ENCODE measurements around the gene PLCG1.

Gene PLCG1

DNA sequence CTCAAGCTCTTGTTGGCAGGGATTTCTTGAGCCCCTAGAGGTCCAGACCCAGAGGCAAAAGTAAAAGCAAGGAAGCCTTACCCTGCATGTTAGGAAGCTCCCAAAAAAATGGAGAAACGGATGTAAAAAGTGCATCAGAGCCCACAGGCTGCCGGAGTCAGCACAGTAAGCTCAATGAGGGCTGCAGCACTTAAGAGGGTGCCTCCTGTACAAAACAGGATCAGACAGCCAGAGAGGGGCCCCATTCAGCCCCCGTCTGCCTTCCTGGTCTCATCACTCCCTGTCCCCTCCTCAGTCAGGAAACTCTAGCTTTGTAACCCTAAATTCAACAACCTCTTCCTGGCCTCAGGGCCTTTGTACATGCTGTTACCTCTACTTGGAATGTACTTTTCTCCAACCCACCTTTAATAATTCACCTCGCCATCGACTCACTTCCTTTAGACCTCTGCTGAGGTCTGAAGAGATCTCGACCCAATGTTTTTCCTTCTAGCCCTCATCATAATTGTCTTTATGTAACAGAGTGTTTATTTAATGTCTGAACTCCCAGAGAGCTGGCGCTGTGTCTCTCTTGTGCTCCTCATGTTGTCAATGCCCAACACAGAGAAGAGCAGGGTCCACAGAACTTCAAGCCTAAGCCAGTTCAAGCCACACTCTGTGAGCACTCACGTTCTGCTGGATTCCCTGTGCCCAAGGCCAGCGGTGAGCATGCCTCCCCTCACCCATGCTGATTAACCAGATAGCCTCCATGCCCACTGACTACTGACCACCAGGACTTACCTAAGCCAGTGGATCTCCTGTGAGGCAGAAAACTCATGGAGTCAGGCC lies 2.8 kb upstream of the PLCG1 start:
- TF ChIP-seq, protein P1, sequence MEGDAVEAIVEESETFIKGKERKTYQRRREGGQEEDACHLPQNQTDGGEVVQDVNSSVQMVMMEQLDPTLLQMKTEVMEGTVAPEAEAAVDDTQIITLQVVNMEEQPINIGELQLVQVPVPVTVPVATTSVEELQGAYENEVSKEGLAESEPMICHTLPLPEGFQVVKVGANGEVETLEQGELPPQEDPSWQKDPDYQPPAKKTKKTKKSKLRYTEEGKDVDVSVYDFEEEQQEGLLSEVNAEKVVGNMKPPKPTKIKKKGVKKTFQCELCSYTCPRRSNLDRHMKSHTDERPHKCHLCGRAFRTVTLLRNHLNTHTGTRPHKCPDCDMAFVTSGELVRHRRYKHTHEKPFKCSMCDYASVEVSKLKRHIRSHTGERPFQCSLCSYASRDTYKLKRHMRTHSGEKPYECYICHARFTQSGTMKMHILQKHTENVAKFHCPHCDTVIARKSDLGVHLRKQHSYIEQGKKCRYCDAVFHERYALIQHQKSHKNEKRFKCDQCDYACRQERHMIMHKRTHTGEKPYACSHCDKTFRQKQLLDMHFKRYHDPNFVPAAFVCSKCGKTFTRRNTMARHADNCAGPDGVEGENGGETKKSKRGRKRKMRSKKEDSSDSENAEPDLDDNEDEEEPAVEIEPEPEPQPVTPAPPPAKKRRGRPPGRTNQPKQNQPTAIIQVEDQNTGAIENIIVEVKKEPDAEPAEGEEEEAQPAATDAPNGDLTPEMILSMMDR (IDR thresholded peaks at IDR 0.05; ENCODE audit: low read length, missing control alignments) = no peak
- no peak overlapping the region for H3K4me3 ChIP-seq (replicated peaks; ENCODE audit: low read depth, low read length)

DNA sequence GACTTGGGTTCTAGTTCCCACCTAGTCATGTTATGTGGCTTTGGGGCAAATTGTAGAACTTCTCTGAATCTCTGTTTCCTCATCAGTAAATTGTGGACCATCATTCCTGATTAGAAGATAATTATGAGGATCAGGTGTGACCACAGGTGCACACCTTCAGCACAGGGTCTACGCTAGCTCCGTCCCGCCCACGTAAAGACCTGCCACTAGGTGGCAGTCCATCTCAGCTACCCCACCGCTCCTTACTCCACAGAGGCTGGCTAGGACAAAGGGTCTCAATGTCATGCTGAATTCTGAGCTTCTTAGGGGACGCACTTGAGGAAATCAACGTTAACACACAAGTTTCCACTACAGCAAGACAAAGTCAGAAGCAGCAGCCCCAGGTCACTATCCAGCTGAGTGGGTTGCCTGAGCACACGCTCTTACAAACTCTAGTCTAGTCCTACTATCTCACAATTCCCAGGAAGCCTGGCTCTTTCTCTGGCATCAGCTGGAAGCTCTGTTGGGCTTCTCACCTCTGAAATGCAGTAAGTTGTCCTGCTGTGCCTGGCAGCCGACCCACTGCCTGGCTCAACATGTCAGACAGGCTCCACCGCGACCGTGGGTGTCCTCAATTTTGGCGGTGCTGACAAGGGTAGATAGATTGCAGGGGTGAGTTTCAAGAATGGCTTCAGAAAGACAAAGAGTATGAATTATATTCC lies 2.0 kb upstream of the PLCG1 start:
- DNase-seq (ENCODE audit: low read depth) = peak; percentile 46
- TF ChIP-seq, protein P1 (IDR thresholded peaks at IDR 0.05; ENCODE audit: low read length, missing control alignments) = peak; percentile 83
- H3K4me3 ChIP-seq (replicated peaks; ENCODE audit: low read depth, low read length) = no peak overlapping the region

More for the DNA sequence above, 2.8 kb upstream of the PLCG1 start:
- DNase-seq (ENCODE audit: low read depth) = no peak

DNA sequence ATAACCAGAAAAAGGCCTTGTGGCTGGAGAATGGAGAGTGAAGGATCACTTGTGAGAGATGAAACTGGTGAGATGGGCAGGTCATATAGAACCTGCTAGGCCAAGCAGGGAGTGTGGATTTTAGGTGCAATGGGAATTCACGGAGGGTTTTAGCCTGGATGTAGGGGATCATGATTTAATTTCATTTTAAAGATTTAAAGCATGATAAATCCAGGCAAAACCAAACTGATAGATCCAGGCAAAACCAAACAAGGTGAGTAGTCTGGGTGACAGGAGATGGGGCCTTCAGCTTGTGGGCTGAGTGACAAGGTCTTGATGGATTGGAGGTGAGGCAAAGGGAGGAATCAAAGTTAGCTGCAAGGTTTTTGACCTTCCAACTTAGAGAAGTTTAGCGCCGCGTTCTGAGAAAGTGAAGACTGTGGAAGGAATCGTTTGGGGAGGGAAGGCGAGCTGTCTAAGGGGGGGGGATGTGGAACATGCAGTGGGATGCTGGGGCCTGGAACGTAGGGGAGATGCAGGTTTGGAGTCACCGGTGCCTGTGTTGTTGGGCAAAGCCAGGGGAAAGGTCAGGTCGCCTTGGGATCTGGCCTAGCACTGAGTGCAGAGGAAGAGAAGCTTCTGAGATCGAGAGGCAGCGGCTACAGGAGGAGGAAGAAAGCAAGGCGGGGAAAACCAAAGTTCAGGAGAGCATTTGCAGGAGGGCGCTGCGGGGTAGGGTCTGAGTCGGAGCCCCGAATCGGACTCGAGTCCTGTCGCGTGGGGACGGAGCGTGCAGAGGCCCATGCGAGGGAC lies 1.3 kb upstream of the PLCG1 start:
- peak overlapping the region; percentile 62 for H3K4me3 ChIP-seq (replicated peaks; ENCODE audit: low read depth, low read length)
- DNase-seq (ENCODE audit: low read depth) = no peak
- TF ChIP-seq, protein P1 (IDR thresholded peaks at IDR 0.05; ENCODE audit: low read length, missing control alignments) = no peak

DNA sequence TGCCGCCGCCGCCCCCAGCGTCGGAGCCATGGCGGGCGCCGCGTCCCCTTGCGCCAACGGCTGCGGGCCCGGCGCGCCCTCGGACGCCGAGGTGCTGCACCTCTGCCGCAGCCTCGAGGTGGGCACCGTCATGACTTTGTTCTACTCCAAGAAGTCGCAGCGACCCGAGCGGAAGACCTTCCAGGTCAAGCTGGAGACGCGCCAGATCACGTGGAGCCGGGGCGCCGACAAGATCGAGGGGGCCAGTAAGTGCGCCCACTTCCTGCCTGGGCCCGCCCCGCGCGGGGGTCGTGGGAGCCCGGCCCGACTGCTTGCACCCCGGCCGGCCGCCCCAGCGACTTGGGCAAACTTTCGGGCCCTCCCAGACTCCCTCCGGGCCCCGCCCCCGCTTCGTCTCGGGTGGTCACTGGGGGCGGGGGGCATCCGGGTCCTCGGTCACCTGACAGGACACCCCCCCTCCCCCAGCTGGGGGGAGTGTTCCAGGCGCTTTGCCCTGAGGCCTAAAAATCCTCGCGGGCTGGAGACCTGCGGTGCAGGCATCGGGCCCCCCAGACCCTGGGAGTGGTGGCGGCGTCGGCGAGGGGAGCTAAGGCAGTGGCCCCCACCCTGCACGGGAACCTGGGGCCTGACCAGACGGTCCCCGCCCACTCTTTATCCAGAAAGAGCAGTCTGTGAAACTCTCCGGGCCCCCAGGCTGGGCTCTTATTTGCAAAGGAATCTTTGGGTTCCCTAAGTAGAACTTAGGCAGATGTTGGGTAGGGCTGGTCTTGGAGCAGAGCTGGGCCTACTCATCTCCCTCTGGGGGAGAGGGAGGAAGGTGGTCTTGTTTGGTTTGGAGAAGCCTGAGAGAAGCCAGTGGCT lies 501 bp downstream of the PLCG1 start:
- peak; percentile 65 for DNase-seq (ENCODE audit: low read depth)
- peak overlapping the region; percentile 69 for H3K4me3 ChIP-seq (replicated peaks; ENCODE audit: low read depth, low read length)
- TF ChIP-seq, protein P1 (IDR thresholded peaks at IDR 0.05; ENCODE audit: low read length, missing control alignments) = no peak

DNA sequence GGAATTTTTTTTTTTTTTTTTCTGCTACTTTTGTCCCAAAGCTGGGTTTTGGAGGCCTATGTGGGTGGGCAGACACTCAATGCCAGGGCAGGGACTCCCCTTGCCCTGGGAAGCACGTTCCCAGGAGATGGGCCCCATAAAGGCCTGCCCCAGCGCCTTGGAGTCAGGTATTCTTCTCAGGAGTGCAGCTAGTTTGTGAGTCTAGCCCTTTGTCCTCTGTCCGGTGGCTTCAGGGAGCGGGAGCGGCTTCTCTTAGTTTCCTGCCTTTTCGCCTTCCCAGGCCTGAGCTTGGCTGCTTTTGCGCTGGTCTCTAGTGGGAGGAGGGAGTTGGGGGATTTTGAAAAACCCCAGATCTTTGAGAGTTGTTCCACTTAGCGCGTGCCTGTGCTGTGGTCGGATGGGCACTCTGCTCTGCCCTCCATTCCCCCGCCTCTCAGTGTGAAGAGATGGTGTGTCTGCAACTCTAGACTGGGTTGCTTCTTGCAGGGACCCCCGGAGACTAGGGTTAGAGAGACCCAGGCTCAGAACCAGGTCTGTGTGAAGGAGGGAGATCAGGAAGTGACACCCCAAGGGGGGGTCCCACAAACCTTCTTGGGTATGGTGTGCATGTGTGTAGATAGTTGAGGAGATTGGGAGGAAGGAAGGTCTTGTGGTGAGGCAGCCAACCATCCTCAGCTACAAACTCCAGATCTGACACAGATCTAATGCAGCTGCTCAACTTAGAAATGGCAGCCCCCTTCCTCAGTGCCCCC lies 1.3 kb downstream of the PLCG1 start:
- TF ChIP-seq, protein P1 (IDR thresholded peaks at IDR 0.05; ENCODE audit: low read length, missing control alignments) = no peak
- DNase-seq (ENCODE audit: low read depth) = peak; percentile 26
- peak overlapping the region; percentile 69 for H3K4me3 ChIP-seq (replicated peaks; ENCODE audit: low read depth, low read length)
